Spleen (tissue), 11 donors: Measurements from ENCODE around the gene MED25. TPM values are rescaled to one million over a fixed set of nuclear protein-coding genes. Genes with fewer than 3 reads are reported as not detected.
"Not testable (repeated sequence)": the region's sequence is repeated elsewhere in the genome, so short reads cannot be mapped to it uniquely, and the experiment has no call there.

Source experiments
- DNase-seq: peaks from one replicate; pipeline ENCODE4 v3.0.0-alpha.2; 2020
- H3K27ac ChIP-seq, 8 donors: fragments of 200-600 bp; sonication (generic) in 7 of 8; 1 replicate in 4 of 8; 2 replicates in 4 of 8; pipeline versions ENCODE4 v1.5.0 to v1.8.0; 2016 to 2021; ENCODE audit warnings: inconsistent platforms in 4 of 8, mild to moderate bottlenecking in 4 of 8, moderate library complexity in 1 of 8
- H3K27me3 ChIP-seq, 7 donors: fragments of 200-600 bp; sonication (generic) in 6 of 7; replicated peaks in 1 of 7; 1 replicate in 4 of 7; 2 replicates in 3 of 7; pipeline versions ENCODE4 v1.5.0 to v1.8.0; 2016 to 2021; ENCODE audit warnings: inconsistent platforms in 3 of 7, mild to moderate bottlenecking in 1 of 7
- H3K36me3 ChIP-seq, 6 donors: fragments of 200-600 bp; sonication (generic) in 5 of 6; 1 replicate in 4 of 6; 2 replicates in 2 of 6; pipeline versions ENCODE4 v1.5.0 to v1.8.0; 2016 to 2021; ENCODE audit warnings: inconsistent platforms in 2 of 6
- H3K4me1 ChIP-seq, 6 donors: fragments of 200-600 bp; sonication (generic) in 5 of 6; 1 replicate in 3 of 6; 2 replicates in 3 of 6; pipeline versions ENCODE4 v1.5.0 to v1.8.0; 2016 to 2021; ENCODE audit warnings: inconsistent platforms in 3 of 6
- H3K4me3 ChIP-seq, 8 donors: fragments of 200-600 bp; sonication (generic) in 7 of 8; 1 replicate in 4 of 8; 2 replicates in 4 of 8; pipeline versions ENCODE4 v1.5.0 to v1.8.0; 2016 to 2021; ENCODE audit warnings: inconsistent platforms in 4 of 8, mild to moderate bottlenecking in 4 of 8, moderate library complexity in 2 of 8
- H3K9me3 ChIP-seq, 8 donors: fragments of 200-600 bp; sonication (generic) in 7 of 8; 1 replicate in 4 of 8; 2 replicates in 4 of 8; pipeline versions ENCODE4 v1.5.0 to v1.8.0; 2016 to 2021; ENCODE audit warnings: inconsistent platforms in 4 of 8
- POLR2A ChIP-seq, 3 donors: fragments of 450-650 bp; IDR thresholded peaks; one replicate each; pipeline ENCODE4 v1.5.1; 2017; ENCODE audit warnings: antibody characterized with exemption in 3 of 3, mild to moderate bottlenecking in 1 of 3
- POLR2AphosphoS5 ChIP-seq, 3 donors: sonication (generic); formaldehyde crosslinking; IDR thresholded peaks; one replicate each; pipeline ENCODE4 v1.5.1; 2017; ENCODE audit warnings: antibody characterized with exemption in 3 of 3
- WGBS, 5 donors: extraction: QIAGEN DNeasy Blood & Tissue Kit in 3 of 5; methylation state at CpG; one replicate each; pipeline versions ENCODE4 v1.1.5 to v1.1.7; 2013 to 2018; 5-methylcytosine and 5-hydroxymethylcytosine counted together
- intact Hi-C: fragments of 100-400 bp; cut with DNase I; formaldehyde crosslinking; loops from one replicate; pipeline ENCODE4 v1.15.0; 2023; ENCODE audit warnings: low total_unique reads
- polyA plus RNA-seq, 3 donors: library from polyadenylated mRNA; stranded (reverse); fragments of 200-250 nt; gene quantifications; one replicate each; pipeline ENCODE4 v1.2.1, GENCODE V29; 2013
- total RNA-seq, 7 donors: library from RNA; depleted of rRNA in 3 of 7; stranded (reverse); fragments of >200 nt in 3 of 7; fragmentation: NEBNext Ultra II Directional in 4 of 7; extraction: Animal tissue kit (Norgen Biotek cat#: 25700) in 4 of 7; gene quantifications; one replicate each; pipeline versions ENCODE4 v1.1.0 to v1.2.1, GENCODE V29; 2016 to 2021
- TF ChIP-seq, protein P1 (sequence below), 11 experiments: fragments of 200-600 bp in 7 of 11; fragments of 450-650 bp in 4 of 11; sonication (generic) in 4 of 11; IDR thresholded peaks in 8 of 11; conservative IDR thresholded peaks in 3 of 11; 1 replicate in 7 of 11; 2 replicates in 4 of 11; pipeline versions ENCODE4 v1.4.0 to v1.8.0; 2016 to 2021; ENCODE audit warnings: antibody characterized with exemption in 11 of 11, inconsistent platforms in 4 of 11, mild to moderate bottlenecking in 1 of 11
- donor health status: healthy with polysubstance abuse.
- donor health status: DM: no; HTN: no; CAD: no; lungs with moderate emphysema.
- donor health status: DM: no; HTN: no; CAD: no.
- donor health status: Bipolar disorder and iron deficiency.
- donor health status: healthy.
- donor health status: DM: no; HTN: no; CAD: no.
- donor health status: DM: yes; HTN: yes; CAD: no.

The MED25 gene
- total and polyA plus RNA-seq, 10 donors: 26.6 to 61.0 (median 44.9) TPM

GRCh38 chr19:49814010-49814409 lies 4.1 kb upstream of the MED25 start:
- H3K9me3 ChIP-seq: no peaks in the 10 kb centered on the region
- H3K27me3 ChIP-seq: no peaks in the 10 kb centered on the region
- 77 to 88% (median 81%) methylated on average over 1 of the region's 1 CpG for WGBS, 5 donors
- H3K36me3 ChIP-seq: no peaks in the 10 kb centered on the region
- intact Hi-C loops: no loop called here
- no peak for TF ChIP-seq POLR2AphosphoS5 (IDR thresholded peaks at IDR 0.05)
- no peak for TF ChIP-seq POLR2A (IDR thresholded peaks at IDR 0.05)
- TF ChIP-seq, protein P1, sequence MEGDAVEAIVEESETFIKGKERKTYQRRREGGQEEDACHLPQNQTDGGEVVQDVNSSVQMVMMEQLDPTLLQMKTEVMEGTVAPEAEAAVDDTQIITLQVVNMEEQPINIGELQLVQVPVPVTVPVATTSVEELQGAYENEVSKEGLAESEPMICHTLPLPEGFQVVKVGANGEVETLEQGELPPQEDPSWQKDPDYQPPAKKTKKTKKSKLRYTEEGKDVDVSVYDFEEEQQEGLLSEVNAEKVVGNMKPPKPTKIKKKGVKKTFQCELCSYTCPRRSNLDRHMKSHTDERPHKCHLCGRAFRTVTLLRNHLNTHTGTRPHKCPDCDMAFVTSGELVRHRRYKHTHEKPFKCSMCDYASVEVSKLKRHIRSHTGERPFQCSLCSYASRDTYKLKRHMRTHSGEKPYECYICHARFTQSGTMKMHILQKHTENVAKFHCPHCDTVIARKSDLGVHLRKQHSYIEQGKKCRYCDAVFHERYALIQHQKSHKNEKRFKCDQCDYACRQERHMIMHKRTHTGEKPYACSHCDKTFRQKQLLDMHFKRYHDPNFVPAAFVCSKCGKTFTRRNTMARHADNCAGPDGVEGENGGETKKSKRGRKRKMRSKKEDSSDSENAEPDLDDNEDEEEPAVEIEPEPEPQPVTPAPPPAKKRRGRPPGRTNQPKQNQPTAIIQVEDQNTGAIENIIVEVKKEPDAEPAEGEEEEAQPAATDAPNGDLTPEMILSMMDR (IDR thresholded peaks at IDR 0.05 in 8 of 11, conservative IDR thresholded peaks at IDR 0.05 in 3 of 11): no peak
- peak overlapping the region in 6 of 8 donors; percentile 53 to 75 (median 66) for H3K4me3 ChIP-seq
- no peak for DNase-seq
- H3K27ac ChIP-seq: peak overlapping the region in 7 of 8 donors; percentile 85 to 92 (median 89)
- H3K4me1 ChIP-seq: peaks cover 17 to 65% (median 46%) of the 10 kb centered on the region in 6 donors

DNA sequence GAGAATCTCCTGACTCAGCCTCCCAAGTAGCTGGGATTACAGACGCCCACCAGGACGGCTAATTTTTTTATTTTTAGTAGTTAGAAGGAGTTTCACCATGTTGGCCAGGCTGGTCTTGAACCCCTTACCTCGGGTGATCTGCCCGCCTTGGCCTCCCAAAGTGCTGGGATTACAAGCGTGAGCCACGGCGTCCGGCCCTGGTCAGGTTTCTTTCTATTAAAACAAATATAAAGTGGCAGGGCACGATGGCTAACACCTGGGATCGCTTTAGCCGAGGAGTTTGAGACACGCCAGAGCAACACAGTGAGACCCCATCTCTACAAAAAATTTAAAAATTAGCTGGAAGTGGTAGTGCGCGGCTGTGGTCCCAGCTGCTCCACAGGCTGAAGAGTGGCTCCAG lies 1.5 kb upstream of the MED25 start:
- Histone ChIP-seq H3K4me3 (peak overlapping the region in 1 of 8 donors; percentile 94), H3K36me3 (peaks cover 0 to 17% (median 5%) of the 10 kb centered on the region in 6 donors), H3K27ac (peak overlapping the region in 7 of 8 donors; percentile 96 to 99 (median 98)), H3K4me1 (peaks cover 14 to 65% (median 47%) of the 10 kb centered on the region in 6 donors), H3K9me3 (no peaks in the 10 kb centered on the region), H3K27me3 (no peaks in the 10 kb centered on the region)
- no peak for DNase-seq
- TF ChIP-seq POLR2A (IDR thresholded peaks at IDR 0.05): no peak
- no peak for TF ChIP-seq POLR2AphosphoS5 (IDR thresholded peaks at IDR 0.05)
- TF ChIP-seq, protein P1 (IDR thresholded peaks at IDR 0.05 in 8 of 11, conservative IDR thresholded peaks at IDR 0.05 in 3 of 11): no peak
- WGBS, 5 donors: 88 to 95% (median 90%) methylated on average over 14 of the region's 14 CpGs
- intact Hi-C loops: no loop called here

- Histone ChIP-seq H3K27ac (peak overlapping the region; percentile 82 to 99 (median 98)), H3K4me1 (peaks cover 12 to 60% (median 33%) of the 10 kb centered on the region in 6 donors), H3K27me3 (no peaks in the 10 kb centered on the region), H3K4me3 (peak overlapping the region; percentile 73 to 99 (median 94)), H3K36me3 (peaks cover 0 to 31% (median 15%) of the 10 kb centered on the region in 6 donors), H3K9me3 (no peaks in the 10 kb centered on the region)
- peak; percentile 86 for DNase-seq
- TF ChIP-seq POLR2A (IDR thresholded peaks at IDR 0.05) (no peak), POLR2AphosphoS5 (IDR thresholded peaks at IDR 0.05) (no peak)
- intact Hi-C loops: no loop called here
- WGBS, 5 donors: 26 to 38% (median 34%) methylated on average over 12 to 16 of the region's 16 CpGs
Observed at GRCh38 chr19:49818649-49819370, 721 bp downstream of the MED25 start.

GRCh38 chr19:49819452-49820115 lies 1.5 kb downstream of the MED25 start:
- Histone ChIP-seq H3K36me3 (peaks cover 0 to 39% (median 20%) of the 10 kb centered on the region in 6 donors), H3K4me3 (peak overlapping the region in 6 of 8 donors; percentile 90 to 99 (median 94)), H3K4me1 (peaks cover 8 to 62% (median 28%) of the 10 kb centered on the region in 6 donors), H3K27ac (peak overlapping the region in 1 of 8 donors; percentile 99)
- intact Hi-C loops, H3K9me3 ChIP-seq, DNase-seq, H3K27me3 ChIP-seq: not testable (repeated sequence)
- WGBS, 5 donors: 88 to 95% (median 89%) methylated on average over 7 of the region's 7 CpGs

DNA sequence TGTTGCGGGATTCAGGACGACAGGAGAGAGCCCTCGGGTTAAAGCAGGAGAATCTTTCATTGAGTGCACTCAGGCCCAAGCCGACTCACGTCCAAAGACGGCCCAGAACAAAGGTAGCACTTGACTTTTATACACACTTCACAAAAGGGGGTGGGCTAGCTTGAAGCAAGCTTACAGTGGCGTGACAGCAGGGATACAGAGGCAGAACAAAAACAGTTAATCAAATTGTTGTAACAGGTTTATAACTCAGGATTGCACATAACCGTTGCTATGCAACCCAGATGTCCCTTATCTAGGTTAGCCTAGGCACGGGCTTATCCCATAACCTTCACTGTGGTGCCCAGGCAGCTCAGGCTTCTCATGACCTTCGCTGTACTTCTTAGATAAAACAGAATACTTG lies 2.0 kb downstream of the MED25 start:
- Histone ChIP-seq H3K27me3 (no peaks in the 10 kb centered on the region), H3K36me3 (peaks cover 0 to 43% (median 21%) of the 10 kb centered on the region in 6 donors), H3K9me3 (no peaks in the 10 kb centered on the region), H3K4me1 (peaks cover 8 to 67% (median 28%) of the 10 kb centered on the region in 6 donors), H3K4me3 (no peak overlapping the region), H3K27ac (peak overlapping the region in 1 of 8 donors; percentile 10)
- no peak for DNase-seq
- intact Hi-C loops: no loop called here
- TF ChIP-seq POLR2AphosphoS5 (IDR thresholded peaks at IDR 0.05) (no peak), POLR2A (IDR thresholded peaks at IDR 0.05) (no peak)
- TF ChIP-seq, protein P1 (IDR thresholded peaks at IDR 0.05 in 8 of 11, conservative IDR thresholded peaks at IDR 0.05 in 3 of 11): no peak
- 87 to 95% (median 90%) methylated on average over 10 of the region's 10 CpGs for WGBS, 5 donors
